Trophoblast cell (in vitro differentiated cells and primary cell): ENCODE results near the gene VSIG4.
"Not testable (repeated sequence)": the region's sequence is repeated elsewhere in the genome, so short reads cannot be mapped to it uniquely, and the experiment has no call there.

Source experiments
- DNase-seq, 2 donors: peaks; one replicate each; pipeline ENCODE4 v3.0.0-alpha.2; 2016
- H2AFZ ChIP-seq: 2 replicates; pipeline ENCODE4 v1.6.1; 2013; ENCODE audit warnings: low read length, moderate library complexity, mild to moderate bottlenecking; ENCODE audit not compliant: insufficient read depth, poor library complexity
- H2AK5ac ChIP-seq: 2 replicates; pipeline ENCODE4 v1.6.1; 2013; ENCODE audit warnings: mild to moderate bottlenecking, low read length
- H2BK120ac ChIP-seq: 2 replicates; pipeline ENCODE4 v1.6.1; 2013; ENCODE audit warnings: low read length, mild to moderate bottlenecking, moderate library complexity; ENCODE audit not compliant: insufficient read depth, poor library complexity
- H2BK12ac ChIP-seq: 2 replicates; pipeline ENCODE4 v1.6.1; 2013; ENCODE audit warnings: mild to moderate bottlenecking, low read length, moderate library complexity
- H2BK5ac ChIP-seq: 2 replicates; pipeline ENCODE4 v1.6.1; 2013; ENCODE audit warnings: low read length, low read depth, moderate library complexity, mild to moderate bottlenecking; ENCODE audit not compliant: poor library complexity
- H3K14ac ChIP-seq: 2 replicates; pipeline ENCODE4 v1.6.1; 2013; ENCODE audit warnings: mild to moderate bottlenecking, low read length
- H3K18ac ChIP-seq: 2 replicates; pipeline ENCODE4 v1.6.1; 2013; ENCODE audit warnings: mild to moderate bottlenecking, low read length
- H3K23ac ChIP-seq: 2 replicates; pipeline ENCODE4 v1.6.1; 2013; ENCODE audit warnings: low read length
- H3K27ac ChIP-seq: 2 replicates; pipeline ENCODE4 v1.5.1; 2013; ENCODE audit warnings: low read depth, mild to moderate bottlenecking, inconsistent platforms, low read length, moderate library complexity
- H3K27me3 ChIP-seq: 2 replicates; pipeline ENCODE4 v1.6.1; 2013; ENCODE audit warnings: inconsistent platforms, mild to moderate bottlenecking, low read length, moderate library complexity; ENCODE audit not compliant: insufficient read depth
- H3K36me3 ChIP-seq, 2 experiments: 1 replicate in 1 of 2; 2 replicates in 1 of 2; pipeline ENCODE4 v1.6.1; 2013; ENCODE audit warnings: low read length in 2 of 2, mild to moderate bottlenecking in 2 of 2, moderate library complexity in 1 of 2; ENCODE audit not compliant: insufficient read depth in 2 of 2, control insufficient read depth in 1 of 2
- H3K4ac ChIP-seq: 2 replicates; pipeline ENCODE4 v1.6.1; 2013; ENCODE audit warnings: low read depth, mild to moderate bottlenecking, low read length, moderate library complexity
- H3K4me1 ChIP-seq, 2 experiments: 1 replicate in 1 of 2; 2 replicates in 1 of 2; pipeline ENCODE4 v1.6.1; 2013; ENCODE audit warnings: low read length in 2 of 2, mild to moderate bottlenecking in 2 of 2, moderate library complexity in 1 of 2; ENCODE audit not compliant: insufficient read depth in 2 of 2, control insufficient read depth in 1 of 2
- H3K4me2 ChIP-seq: 2 replicates; pipeline ENCODE4 v1.6.1; 2013; ENCODE audit warnings: inconsistent platforms, mild to moderate bottlenecking, low read length, moderate library complexity
- H3K4me3 ChIP-seq: 2 replicates; pipeline ENCODE4 v1.5.1; 2013; ENCODE audit warnings: mild to moderate bottlenecking, low read depth, low read length, inconsistent platforms
- H3K79me1 ChIP-seq: one replicate; pipeline ENCODE4 v1.6.1; 2013; ENCODE audit warnings: low read length
- H3K79me2 ChIP-seq: 2 replicates; pipeline ENCODE4 v1.6.1; 2013; ENCODE audit warnings: low read length, mild to moderate bottlenecking; ENCODE audit not compliant: control insufficient read depth, insufficient read depth, poor library complexity
- H3K9ac ChIP-seq: 2 replicates; pipeline ENCODE4 v1.6.1; 2013; ENCODE audit warnings: mild to moderate bottlenecking, low read length
- H3K9me3 ChIP-seq: 2 replicates; pipeline ENCODE4 v1.6.1; 2013; ENCODE audit warnings: low read depth, mild to moderate bottlenecking, control low read depth, inconsistent platforms, low read length; ENCODE audit not compliant: insufficient read depth
- H4K12ac ChIP-seq: 2 replicates; pipeline ENCODE4 v1.6.1; 2013; ENCODE audit warnings: low read depth, mild to moderate bottlenecking, low read length, moderate library complexity
- H4K8ac ChIP-seq: 2 replicates; pipeline ENCODE4 v1.6.1; 2013; ENCODE audit warnings: low read depth, mild to moderate bottlenecking, low read length, moderate library complexity
- H4K91ac ChIP-seq: one replicate; pipeline ENCODE4 v1.6.1; 2013; ENCODE audit warnings: low read depth, mild to moderate bottlenecking, low read length, moderate library complexity
- WGBS: extraction: QIAGEN DNeasy Blood & Tissue Kit; methylation state at CpG from one replicate; pipeline ENCODE4 v1.1.7; 2013; ENCODE audit warnings: missing lambda C conversion rate; ENCODE audit not compliant: insufficient read length, insufficient coverage; ENCODE audit errors: extremely low coverage; 5-methylcytosine and 5-hydroxymethylcytosine counted together

Gene VSIG4

GRCh38 chrX:65985211-65985610 lies 54.7 kb downstream of the VSIG4 start:
- H3K4me3 ChIP-seq = no peak overlapping the region
- no peak overlapping the region for H3K4ac ChIP-seq
- no peaks in the 10 kb centered on the region for H3K36me3 ChIP-seq
- H3K79me1 ChIP-seq = no peaks in the 10 kb centered on the region
- no peaks in the 10 kb centered on the region for H3K79me2 ChIP-seq
- no peak overlapping the region for H3K14ac ChIP-seq
- H2BK120ac ChIP-seq = no peak overlapping the region
- H2BK5ac ChIP-seq = no peak overlapping the region
- H3K27me3 ChIP-seq = no peaks in the 10 kb centered on the region
- no peak overlapping the region for H3K9ac ChIP-seq
- H3K18ac ChIP-seq = no peak overlapping the region
- DNase-seq = no peak
- no peak overlapping the region for H3K4me2 ChIP-seq
- H3K27ac ChIP-seq = no peak overlapping the region
- WGBS = no CpG with 5 or more reads among the region's 3 CpGs
- H3K4me1 ChIP-seq = no peaks in the 10 kb centered on the region
- H2AK5ac ChIP-seq = no peak overlapping the region
- no peak overlapping the region for H2AFZ ChIP-seq
- H3K23ac ChIP-seq = no peak overlapping the region
- H4K12ac ChIP-seq = no peak overlapping the region
- no peak overlapping the region for H2BK12ac ChIP-seq
- no peak overlapping the region for H4K8ac ChIP-seq
- no peaks in the 10 kb centered on the region for H3K9me3 ChIP-seq
- H4K91ac ChIP-seq = no peak overlapping the region

GRCh38 chrX:65977161-65977560 lies 62.7 kb downstream of the VSIG4 start:
- not testable (repeated sequence) for H3K23ac ChIP-seq, H3K9ac ChIP-seq, H3K4me2 ChIP-seq, H3K79me2 ChIP-seq, H2BK5ac ChIP-seq, H2AK5ac ChIP-seq, H3K36me3 ChIP-seq, H3K4me1 ChIP-seq, H3K4ac ChIP-seq, H2AFZ ChIP-seq, H3K79me1 ChIP-seq, H4K8ac ChIP-seq, H2BK12ac ChIP-seq, H2BK120ac ChIP-seq, DNase-seq, H3K4me3 ChIP-seq, H3K27ac ChIP-seq, H3K27me3 ChIP-seq, H4K12ac ChIP-seq, H3K18ac ChIP-seq, H4K91ac ChIP-seq, H3K9me3 ChIP-seq, H3K14ac ChIP-seq
- WGBS = no CpG with 5 or more reads among the region's 1 CpG

- Histone ChIP-seq H2BK5ac (no peak overlapping the region), H3K36me3 (no peaks in the 10 kb centered on the region), H3K79me2 (no peaks in the 10 kb centered on the region), H3K4me2 (no peak overlapping the region), H3K9ac (no peak overlapping the region), H4K12ac (no peak overlapping the region), H2AK5ac (no peak overlapping the region), H3K14ac (no peak overlapping the region), H4K91ac (no peak overlapping the region), H3K4me1 (no peaks in the 10 kb centered on the region), H3K4me3 (no peak overlapping the region), H2AFZ (no peak overlapping the region), H3K79me1 (no peaks in the 10 kb centered on the region), H4K8ac (no peak overlapping the region), H3K4ac (no peak overlapping the region), H3K27me3 (no peaks in the 10 kb centered on the region), H2BK120ac (no peak overlapping the region), H3K9me3 (no peaks in the 10 kb centered on the region), H2BK12ac (no peak overlapping the region), H3K27ac (no peak overlapping the region), H3K23ac (no peak overlapping the region), H3K18ac (no peak overlapping the region)
- DNase-seq = no peak
Measured at GRCh38 chrX:65976161-65976560, 63.7 kb downstream of the VSIG4 start.

- H3K4me1 ChIP-seq, H2BK5ac ChIP-seq, H2BK12ac ChIP-seq, H3K36me3 ChIP-seq, H2BK120ac ChIP-seq, H3K79me2 ChIP-seq, H4K12ac ChIP-seq, H3K4me2 ChIP-seq, H4K91ac ChIP-seq, H3K9ac ChIP-seq, H4K8ac ChIP-seq, H3K23ac ChIP-seq, H2AK5ac ChIP-seq, H3K4me3 ChIP-seq, H2AFZ ChIP-seq, H3K79me1 ChIP-seq, H3K14ac ChIP-seq, H3K4ac ChIP-seq, DNase-seq, H3K27ac ChIP-seq, H3K27me3 ChIP-seq, H3K9me3 ChIP-seq, H3K18ac ChIP-seq: not testable (repeated sequence)
- no CpG with 5 or more reads among the region's 38 CpGs for WGBS
Measured at GRCh38 chrX:65975161-65975751, 64.6 kb downstream of the VSIG4 start.
